K562 (cell line): Measurements from ENCODE around the gene COL26A1. TPM values are rescaled to one million over a fixed set of nuclear protein-coding genes. Genes with fewer than 3 reads are reported as not detected.

Source experiments
- ATAC-seq: fragments of 200-7000 bp; cut with Tn5 transposase; 3 replicates; pipeline ENCODE4 v1.9.1; 2020; ENCODE audit warnings: moderate library complexity
- BruUV-seq: library from RNA; stranded (reverse); fragments of 400-500 nt; replicated peaks from 2 replicates; lab custom pipeline; 2021; lab: Mats Ljungman, UMichigan
- CTCF ChIA-PET: fragments of 300-600 bp; formaldehyde crosslinking; extraction: SDS; loops from one replicate; lab custom pipeline; 2021; ENCODE audit warnings: low intra/inter-chr PET ratio; lab: Yijun Ruan, JAX
- POLR2A ChIA-PET: fragments of 300-600, 350-650 bp; sonication (Branson Sonifier 250); formaldehyde crosslinking; extraction: SDS; loops from one replicate; lab custom pipeline; 2021; ENCODE audit warnings: antibody characterized with exemption, inconsistent platforms; lab: Yijun Ruan, JAX
- DNase-seq, 4 experiments: peaks; one replicate each; pipeline versions ENCODE4 v3.0.0 to v3.0.0-alpha.2; 2011 to 2018; ENCODE audit warnings: low spot score in 3 of 4, mixed read lengths in 3 of 4; ENCODE audit errors: extremely low read depth in 1 of 4
- FAIRE-seq: peaks from 2 replicates; lab custom pipeline; 2011; peaks lifted over from hg19 to GRCh38; lab: Jason Lieb, UNC
- H2AFZ ChIP-seq: 2 replicates; pipeline ENCODE4 v1.6.0; 2011; ENCODE audit warnings: low read depth, low read length, control low read depth, inconsistent platforms
- H3K27ac ChIP-seq: fragments of 200-600 bp; 3 replicates; pipeline ENCODE4 v1.8.0; 2011; ENCODE audit warnings: low read depth, mild to moderate bottlenecking, control low read depth, inconsistent platforms, low read length, moderate library complexity, mixed read lengths; ENCODE audit errors: extremely low read depth
- H3K27me3 ChIP-seq, 2 experiments: fragments of 300-600 bp in 1 of 2; 2 replicates in 1 of 2; 3 replicates in 1 of 2; pipeline versions ENCODE4 v1.6.0 to v1.8.0; 2011; ENCODE audit warnings: inconsistent platforms in 2 of 2, low read length in 2 of 2, mild to moderate bottlenecking in 1 of 2, mixed read lengths in 1 of 2, moderate library complexity in 1 of 2; ENCODE audit not compliant: control insufficient read depth in 2 of 2, insufficient read depth in 2 of 2
- H3K36me3 ChIP-seq: fragments of 300-600 bp; 3 replicates; pipeline ENCODE4 v1.8.0; 2011; ENCODE audit warnings: mild to moderate bottlenecking, low read length, inconsistent platforms; ENCODE audit not compliant: control insufficient read depth, insufficient read depth
- H3K4me1 ChIP-seq, 2 experiments: fragments of 200-600 bp in 1 of 2; replicated peaks in 1 of 2; 2 replicates in 1 of 2; 3 replicates in 1 of 2; pipeline versions ENCODE4 v1.5.1 to v1.8.0; 2011; ENCODE audit warnings: inconsistent platforms in 2 of 2, low read length in 2 of 2, mild to moderate bottlenecking in 1 of 2, mixed read lengths in 1 of 2, moderate library complexity in 1 of 2; ENCODE audit not compliant: control insufficient read depth in 2 of 2, insufficient read depth in 2 of 2
- H3K4me2 ChIP-seq: 2 replicates; pipeline ENCODE4 v1.6.1; 2011; ENCODE audit warnings: low read length, control low read depth, inconsistent platforms, mixed read lengths; ENCODE audit not compliant: insufficient read depth
- H3K4me3 ChIP-seq: fragments of 200-600 bp; sonication (generic), shearing (Covaris generic); 2 replicates; pipeline ENCODE4 v1.5.1; 2016; ENCODE audit warnings: control low read depth, inconsistent platforms
- H3K79me2 ChIP-seq: fragments of 200-600 bp; 3 replicates; pipeline ENCODE4 v1.8.0; 2011; ENCODE audit warnings: low read length, inconsistent platforms; ENCODE audit not compliant: control insufficient read depth, insufficient read depth
- H3K9ac ChIP-seq, 2 experiments: 2 replicates each; pipeline versions ENCODE4 v1.6.0 to v1.6.1; 2011; ENCODE audit warnings: low read depth in 2 of 2, low read length in 2 of 2, control low read depth in 1 of 2, inconsistent platforms in 1 of 2, mild to moderate bottlenecking in 1 of 2, mixed read lengths in 1 of 2; ENCODE audit not compliant: insufficient read depth in 1 of 2
- H3K9me1 ChIP-seq: one replicate; pipeline ENCODE4 v1.6.0; 2011; ENCODE audit warnings: inconsistent platforms, mild to moderate bottlenecking, low read length, moderate library complexity; ENCODE audit not compliant: control insufficient read depth, insufficient read depth
- H3K9me3 ChIP-seq: replicated peaks from 2 replicates; pipeline ENCODE4 v1.5.1; 2011; ENCODE audit warnings: low read depth, low read length, inconsistent platforms; ENCODE audit not compliant: control insufficient read depth, insufficient read depth
- H4K20me1 ChIP-seq: replicated peaks from 2 replicates; pipeline ENCODE4 v1.6.1; 2011; ENCODE audit warnings: low read length, inconsistent platforms, mixed read lengths; ENCODE audit not compliant: control insufficient read depth, insufficient read depth
- CHCHD3 ChIP-seq: fragments of 250-450 bp; sonication (Bioruptor Pico); IDR thresholded peaks from 2 replicates; pipeline ENCODE4 v2.1.2; 2022; ENCODE audit warnings: mild to moderate bottlenecking
- CLOCK ChIP-seq: fragments of 250-450 bp; sonication (Bioruptor Pico); IDR thresholded peaks from 2 replicates; pipeline ENCODE4 v1.4.0; 2020; ENCODE audit warnings: mild to moderate bottlenecking, moderate library complexity, borderline replicate concordance
- CSDE1 ChIP-seq, 2 experiments: fragments of 450-650 bp; IDR thresholded peaks; 2 replicates each; pipeline ENCODE4 v1.6.1; 2016; ENCODE audit warnings: mild to moderate bottlenecking in 1 of 2
- HBP1 ChIP-seq: fragments of 450-650 bp; formaldehyde crosslinking; IDR thresholded peaks from 2 replicates; pipeline ENCODE4 v1.4.0; 2022; ENCODE audit warnings: missing genetic modification characterization
- HDGF ChIP-seq: fragments of 450-650 bp; IDR thresholded peaks from 2 replicates; pipeline ENCODE4 v1.6.1; 2016
- ID3 ChIP-seq, 2 experiments: fragments of 250-450 bp in 1 of 2; fragments of 450-650 bp in 1 of 2; sonication (Bioruptor Pico) in 1 of 2; IDR thresholded peaks; 2 replicates each; pipeline versions ENCODE4 v1.6.1 to v1.8.0; 2016 to 2021; ENCODE audit warnings: mild to moderate bottlenecking in 2 of 2, moderate library complexity in 2 of 2, missing compliant biosample characterization in 1 of 2, missing genetic modification characterization in 1 of 2
- MEF2D ChIP-seq: conservative IDR thresholded peaks from 2 replicates; pipeline ENCODE4 v1.6.1; 2016; ENCODE audit warnings: low read depth, missing genetic modification characterization, missing compliant biosample characterization
- MTA3 ChIP-seq: fragments of 450-650 bp; formaldehyde crosslinking; IDR thresholded peaks from 2 replicates; pipeline ENCODE4 v1.6.1; 2017; ENCODE audit warnings: mild to moderate bottlenecking, borderline replicate concordance
- PTTG1 ChIP-seq: fragments of 450-650 bp; IDR thresholded peaks from 2 replicates; pipeline ENCODE4 v1.6.1; 2016; ENCODE audit warnings: low read depth, mild to moderate bottlenecking, missing genetic modification characterization, missing compliant biosample characterization
- SNAPC5 ChIP-seq: fragments of 250-450 bp; sonication (Bioruptor Pico); IDR thresholded peaks from 2 replicates; pipeline ENCODE4 v1.8.0; 2021; ENCODE audit warnings: moderate library complexity, mild to moderate bottlenecking, inconsistent platforms
- TRIM24 ChIP-seq, 2 experiments: fragments of 450-650 bp; IDR thresholded peaks; 2 replicates each; pipeline ENCODE4 v1.6.1; 2016
- VEZF1 ChIP-seq: fragments of 200-800 bp; sonication (Bioruptor generic); IDR thresholded peaks from 2 replicates; pipeline ENCODE4 v1.6.1; 2017; ENCODE audit warnings: missing genetic modification characterization, missing compliant biosample characterization
- ZC3H4 ChIP-seq: sonication (generic); formaldehyde crosslinking; IDR thresholded peaks from 2 replicates; pipeline ENCODE4 v1.9.0; 2021; ENCODE audit warnings: missing genetic modification reagents, borderline replicate concordance
- ZC3H8 ChIP-seq: fragments of 450-650 bp; IDR thresholded peaks from 2 replicates; pipeline ENCODE4 v1.6.1; 2017
- ZNF431 ChIP-seq: sonication (generic); formaldehyde crosslinking; IDR thresholded peaks from 2 replicates; pipeline ENCODE4 v1.8.0; 2022; ENCODE audit warnings: mild to moderate bottlenecking, missing genetic modification reagents
- ZNF561 ChIP-seq: fragments of 450-650 bp; formaldehyde crosslinking; conservative IDR thresholded peaks from 2 replicates; pipeline ENCODE4 v1.4.0; 2020; ENCODE audit warnings: mild to moderate bottlenecking, moderate library complexity
- WGBS: fragments of 100-300 bp; shearing (Covaris generic); methylation state at CpG from one replicate; pipeline ENCODE4 v1.1.6; 2016; ENCODE audit warnings: low coverage, mixed read lengths; ENCODE audit not compliant: insufficient coverage; ENCODE audit errors: missing lambda C conversion rate; 5-methylcytosine and 5-hydroxymethylcytosine counted together
- in situ Hi-C: fragments of 300-500 bp; cut with MboI; formaldehyde crosslinking; loops from 4 replicates; pipeline ENCODE4 v1.15.0; 2018; ENCODE audit warnings: inconsistent platforms, mixed read lengths
- intact Hi-C: fragments of 100-400 bp; cut with micrococcal nuclease; formaldehyde crosslinking; loops from 2 replicates; pipeline ENCODE4 v1.14.2; 2022
- polyA plus RNA-seq, 8 experiments: library from polyadenylated mRNA; depleted of rRNA in 4 of 8; stranded (reverse) in 5 of 8; unstranded in 3 of 8; fragments of >200 nt; fragmentation: Nextera tagmentation in 2 of 8; fragmentation: Illumina TruSeq in 1 of 8; extraction: Ambion mirVana in 2 of 8; extraction: Trizol in 1 of 8; gene quantifications; 2 replicates each; pipeline versions ENCODE4 v1.2.1 to v1.2.3, GENCODE V29; 2011 to 2014; ENCODE audit warnings: inconsistent platforms in 1 of 8, missing spikeins in 1 of 8
- total RNA-seq, 7 experiments: library from RNA; depleted of rRNA in 6 of 7; stranded (reverse); fragments of >200 nt in 6 of 7; fragmentation: Illumina TruSeq in 2 of 7; extraction: Trizol in 2 of 7; gene quantifications; 2 replicates each; pipeline versions ENCODE4 v1.2.1 to v1.2.3, GENCODE V29; 2011 to 2021; ENCODE audit warnings: low replicate concordance in 1 of 7

Gene COL26A1
- total and polyA plus RNA-seq, 9 of the 15 experiments (the other 6 are each of a cell fraction or from before 2014, with no cell fraction given) = 0.04 to 0.39 (median 0.07) TPM; not detected in 5

- H2AFZ ChIP-seq = no peak overlapping the region
- ATAC-seq (no peak), FAIRE-seq (no peak), DNase-seq (no peak)
- ChIA-PET CTCF (no interaction called here), POLR2A (no interaction called here)
- H3K79me2 ChIP-seq = no peaks in the 10 kb centered on the region
- WGBS = 1% methylated on average over 5 of the region's 5 CpGs
- H3K4me3 ChIP-seq = no peak overlapping the region
- no peaks in the 10 kb centered on the region; the same call in 1 of the 2 replicates for H4K20me1 ChIP-seq
- no peaks in the 10 kb centered on the region for H3K9me3 ChIP-seq
- no peaks in the 10 kb centered on the region for H3K36me3 ChIP-seq
- no peak overlapping the region for H3K4me2 ChIP-seq
- intact Hi-C loops = no loop called here
- H3K9me1 ChIP-seq = no peaks in the 10 kb centered on the region
- BruUV-seq = no TSS peak
- H3K27me3 ChIP-seq = peaks cover 32 to 44% of the 10 kb centered on the region in 2 experiments
- no peak overlapping the region for H3K27ac ChIP-seq
- no peaks in the 10 kb centered on the region for H3K4me1 ChIP-seq
- no peak overlapping the region for H3K9ac ChIP-seq
- TF ChIP-seq VEZF1 (CRISPR knock-in tag) (no peak), CLOCK (CRISPR knock-in tag) (no peak), HDGF (no peak), CHCHD3 (CRISPR knock-in tag) (no peak), PTTG1 (tag) (no peak), ZNF561 (CRISPR knock-in tag) (no peak), ZC3H4 (CRISPR knock-in tag) (no peak), SNAPC5 (no peak), ID3 (CRISPR knock-in tag; IDR thresholded peaks at IDR 0.05) (no peak), ID3 (tag; IDR thresholded peaks at IDR 0.05) (no peak), CSDE1 (IDR thresholded peaks at IDR 0.05) (no peak), ZNF431 (CRISPR knock-in tag) (no peak), ZC3H8 (no peak), HBP1 (CRISPR knock-in tag) (no peak), MEF2D (tag) (no peak), MTA3 (no peak), TRIM24 (IDR thresholded peaks at IDR 0.05) (no peak)
- in situ Hi-C loops = no loop called here
Observed at GRCh38 chr7:101381549-101382111, 19.0 kb downstream of the COL26A1 start.
